Measurements from ENCODE around the gene MTO1.
"Not testable (repeated sequence)": the region's sequence is repeated elsewhere in the genome, so short reads cannot be mapped to it uniquely, and the experiment has no call there.

Gene MTO1

GRCh38 chr6:73461537-73462350 lies at the start of gene MTO1:
MTO1 (plus strand) TSS chr6:73461737; CDS start chr6:73461855, 118 bp downstream.
- DNase-seq (ENCODE audit: low read depth), result peak; percentile 86

GRCh38 chr6:73413102-73413501 lies 48.4 kb upstream of the MTO1 start:
- no peak for DNase-seq (ENCODE audit: low read depth)

GRCh38 chr6:73418081-73418741 lies 43.3 kb upstream of the MTO1 start:
- no peak for DNase-seq (ENCODE audit: low read depth)

- DNase-seq (ENCODE audit: low read depth), result no peak
Measured at GRCh38 chr6:73421534-73421933, 40.0 kb upstream of the MTO1 start.

- no peak for DNase-seq (ENCODE audit: low read depth)
Measured at GRCh38 chr6:73435236-73435635, 26.3 kb upstream of the MTO1 start.

GRCh38 chr6:73443555-73443954 lies 18.0 kb upstream of the MTO1 start:
- no peak for DNase-seq (ENCODE audit: low read depth)

GRCh38 chr6:73451223-73452106 lies 10.1 kb upstream of the MTO1 start:
- DNase-seq (ENCODE audit: low read depth), result peak; percentile 32

GRCh38 chr6:73452107-73452461 lies 9.5 kb upstream of the MTO1 start, which contains the start of gene CGAS:
CGAS (minus strand) TSS chr6:73452297; CDS start chr6:73452181, 116 bp downstream.
- peak; percentile 49 for DNase-seq (ENCODE audit: low read depth)

- peak; percentile 20 for DNase-seq (ENCODE audit: low read depth)
Measured at GRCh38 chr6:73455865-73456629, 5.5 kb upstream of the MTO1 start.

- not testable (repeated sequence) for DNase-seq (ENCODE audit: low read depth)
Measured at GRCh38 chr6:73459474-73459873, 2.1 kb upstream of the MTO1 start.

- no peak for DNase-seq (ENCODE audit: low read depth)
Measured at GRCh38 chr6:73460056-73460455, 1.5 kb upstream of the MTO1 start.

- DNase-seq (ENCODE audit: low read depth), result no peak
Measured at GRCh38 chr6:73471686-73472290, 10.3 kb downstream of the MTO1 start.

GRCh38 chr6:73476723-73477122 lies 15.2 kb downstream of the MTO1 start:
- DNase-seq (ENCODE audit: low read depth), result no peak

GRCh38 chr6:73477407-73477806 lies 15.9 kb downstream of the MTO1 start:
- DNase-seq (ENCODE audit: low read depth), result no peak

- DNase-seq (ENCODE audit: low read depth), result no peak
Measured at GRCh38 chr6:73481969-73482368, 20.4 kb downstream of the MTO1 start.

- DNase-seq (ENCODE audit: low read depth), result no peak
Measured at GRCh38 chr6:73484438-73484837, 22.9 kb downstream of the MTO1 start.

GRCh38 chr6:73487473-73487872 lies 25.9 kb downstream of the MTO1 start:
- no peak for DNase-seq (ENCODE audit: low read depth)

- DNase-seq (ENCODE audit: low read depth), result no peak
Measured at GRCh38 chr6:73491377-73491776, 29.8 kb downstream of the MTO1 start.

- DNase-seq (ENCODE audit: low read depth), result no peak
Measured at GRCh38 chr6:73497915-73498314, 36.4 kb downstream of the MTO1 start.

GRCh38 chr6:73503027-73503772 lies 41.7 kb downstream of the MTO1 start:
- DNase-seq (ENCODE audit: low read depth), result no peak

GRCh38 chr6:73504160-73504559 lies 42.6 kb downstream of the MTO1 start:
- no peak for DNase-seq (ENCODE audit: low read depth)

Measured in fibroblast of the conjunctiva (primary cell).